ENCODE results near the gene KRTAP6-3. TPM values are rescaled to one million over a fixed set of nuclear protein-coding genes. Genes with fewer than 3 reads are reported as not detected.

The KRTAP6-3 gene
- total RNA-seq, 1 donor from 2014 or later, result not detected

DNA sequence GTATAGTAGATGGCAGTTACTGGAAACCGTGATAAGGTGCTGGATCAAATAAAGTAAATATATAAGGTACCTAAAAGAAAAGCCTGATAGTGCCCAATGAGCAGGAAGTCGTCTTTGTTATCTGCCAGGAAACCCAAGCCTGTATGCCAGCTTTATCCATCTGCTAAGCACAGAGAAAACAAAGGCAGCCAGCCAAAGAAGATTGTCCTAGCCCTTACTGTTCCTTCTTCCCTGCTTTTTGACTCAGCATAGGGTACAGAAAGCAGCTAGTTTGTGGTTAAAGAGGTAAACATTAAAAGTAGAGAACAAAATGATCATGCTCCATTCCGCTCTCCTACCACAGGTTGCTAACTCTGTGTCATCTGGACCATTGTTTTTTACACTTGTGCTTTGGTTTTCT, 12.1 kb upstream of the KRTAP6-3 start:
- Mint-ChIP-seq H3K36me3 (ENCODE audit: low read depth) (no peaks in the 10 kb centered on the region), H3K4me1 (ENCODE audit: low read depth) (no peaks in the 10 kb centered on the region), H3K9me3 (ENCODE audit: low read depth) (peaks cover 17% of the 10 kb centered on the region), H3K27ac (ENCODE audit: unreplicated experiment) (no peak overlapping the region), H3K4me3 (ENCODE audit: unreplicated experiment) (no peak overlapping the region), H3K27me3 (ENCODE audit: low read depth) (no peaks in the 10 kb centered on the region)
- DNase-seq (ENCODE audit: low spot score), result no peak
- TF ChIP-seq, protein P1, sequence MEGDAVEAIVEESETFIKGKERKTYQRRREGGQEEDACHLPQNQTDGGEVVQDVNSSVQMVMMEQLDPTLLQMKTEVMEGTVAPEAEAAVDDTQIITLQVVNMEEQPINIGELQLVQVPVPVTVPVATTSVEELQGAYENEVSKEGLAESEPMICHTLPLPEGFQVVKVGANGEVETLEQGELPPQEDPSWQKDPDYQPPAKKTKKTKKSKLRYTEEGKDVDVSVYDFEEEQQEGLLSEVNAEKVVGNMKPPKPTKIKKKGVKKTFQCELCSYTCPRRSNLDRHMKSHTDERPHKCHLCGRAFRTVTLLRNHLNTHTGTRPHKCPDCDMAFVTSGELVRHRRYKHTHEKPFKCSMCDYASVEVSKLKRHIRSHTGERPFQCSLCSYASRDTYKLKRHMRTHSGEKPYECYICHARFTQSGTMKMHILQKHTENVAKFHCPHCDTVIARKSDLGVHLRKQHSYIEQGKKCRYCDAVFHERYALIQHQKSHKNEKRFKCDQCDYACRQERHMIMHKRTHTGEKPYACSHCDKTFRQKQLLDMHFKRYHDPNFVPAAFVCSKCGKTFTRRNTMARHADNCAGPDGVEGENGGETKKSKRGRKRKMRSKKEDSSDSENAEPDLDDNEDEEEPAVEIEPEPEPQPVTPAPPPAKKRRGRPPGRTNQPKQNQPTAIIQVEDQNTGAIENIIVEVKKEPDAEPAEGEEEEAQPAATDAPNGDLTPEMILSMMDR (IDR thresholded peaks at IDR 0.05), result no peak

DNA sequence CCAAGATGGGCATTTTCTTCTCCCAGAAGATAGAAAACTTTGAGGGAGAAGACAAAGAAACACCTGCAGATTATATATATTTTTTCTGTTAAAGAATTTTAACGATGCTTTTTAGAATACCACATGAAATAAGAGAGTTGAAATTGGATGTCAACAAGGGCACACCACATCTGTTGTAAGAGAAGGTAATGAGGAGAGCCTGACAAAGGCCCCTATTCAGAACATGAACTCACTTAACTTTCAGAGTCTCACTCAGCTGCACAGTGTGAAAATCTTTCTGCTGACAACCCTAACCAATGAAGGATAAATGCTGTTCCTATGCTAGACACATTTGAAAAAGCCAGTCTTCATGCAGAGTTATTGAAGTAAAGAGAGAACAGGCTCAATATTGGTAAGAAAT, 9.4 kb upstream of the KRTAP6-3 start:
- Mint-ChIP-seq H3K4me3 (ENCODE audit: unreplicated experiment) (no peak overlapping the region), H3K9me3 (ENCODE audit: low read depth) (peaks cover 23% of the 10 kb centered on the region), H3K36me3 (ENCODE audit: low read depth) (no peaks in the 10 kb centered on the region), H3K4me1 (ENCODE audit: low read depth) (no peaks in the 10 kb centered on the region), H3K27ac (ENCODE audit: unreplicated experiment) (no peak overlapping the region), H3K27me3 (ENCODE audit: low read depth) (no peaks in the 10 kb centered on the region)
- DNase-seq (ENCODE audit: low spot score), result no peak
- TF ChIP-seq, protein P1 (IDR thresholded peaks at IDR 0.05), result no peak

DNA sequence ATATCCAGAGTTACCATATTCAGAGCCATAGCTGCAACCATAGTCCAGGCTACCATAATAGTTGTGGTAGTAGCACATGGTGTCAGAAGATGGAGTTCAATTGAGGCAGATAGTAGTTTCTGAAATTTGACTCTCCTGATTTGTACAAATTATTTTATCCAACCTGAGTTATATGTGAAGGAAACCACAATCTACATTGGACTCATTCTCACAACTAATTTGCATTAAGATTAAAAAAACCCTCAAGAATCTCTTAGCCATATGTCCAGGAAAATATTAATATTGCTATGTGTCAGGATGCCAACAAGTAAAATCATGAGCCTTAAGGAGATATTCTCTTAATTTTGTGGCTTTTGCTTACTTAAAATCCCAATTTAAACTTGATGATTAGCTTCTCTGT, 1.9 kb upstream of the KRTAP6-3 start, which contains the start of gene KRTAP22-2:
KRTAP22-2 (minus strand) TSS at position 101 of the 400 bp plus-strand sequence.
- Mint-ChIP-seq H3K4me1 (ENCODE audit: low read depth) (no peaks in the 10 kb centered on the region), H3K4me3 (ENCODE audit: unreplicated experiment) (no peak within 1 kb of the TSS), H3K36me3 (ENCODE audit: low read depth) (no peaks in the 10 kb centered on the region), H3K27me3 (ENCODE audit: low read depth) (no peaks in the 10 kb centered on the region), H3K27ac (ENCODE audit: unreplicated experiment) (no peak within 1 kb of the TSS), H3K9me3 (ENCODE audit: low read depth) (peaks cover 6% of the 10 kb centered on the region)
- TF ChIP-seq, protein P1 (IDR thresholded peaks at IDR 0.05), result no peak
- no peak for DNase-seq (ENCODE audit: low spot score)

DNA sequence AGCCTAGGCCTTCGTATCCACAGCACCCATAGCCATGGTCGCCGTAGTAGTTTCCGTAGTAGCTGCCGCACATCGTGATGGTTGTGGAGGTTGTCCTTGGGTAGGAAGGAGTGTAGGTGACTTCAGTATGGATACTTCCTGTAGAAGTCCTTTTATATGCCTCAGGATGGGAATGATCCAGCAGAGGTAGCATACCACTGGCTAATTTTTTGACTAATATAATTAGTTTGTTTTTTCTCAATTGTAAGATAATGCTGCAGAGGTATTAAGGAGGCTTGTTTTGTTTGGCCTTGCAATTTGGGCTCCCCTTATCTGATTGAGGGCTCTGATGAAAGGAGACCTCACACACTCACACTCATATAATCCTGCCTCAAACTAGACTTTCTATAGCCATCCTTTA, 6.6 kb downstream of the KRTAP6-3 start, which contains the start of gene KRTAP6-2:
KRTAP6-2 (minus strand) TSS at position 101 of the 400 bp plus-strand sequence; CDS start at position 73, 28 bp downstream.
- TF ChIP-seq, protein P1 (IDR thresholded peaks at IDR 0.05), result no peak
- Mint-ChIP-seq H3K27ac (ENCODE audit: unreplicated experiment) (no peak within 1 kb of the TSS), H3K9me3 (ENCODE audit: low read depth) (peaks cover 14% of the 10 kb centered on the region), H3K27me3 (ENCODE audit: low read depth) (no peaks in the 10 kb centered on the region), H3K4me1 (ENCODE audit: low read depth) (no peaks in the 10 kb centered on the region), H3K36me3 (ENCODE audit: low read depth) (no peaks in the 10 kb centered on the region), H3K4me3 (ENCODE audit: unreplicated experiment) (no peak within 1 kb of the TSS)
- no peak for DNase-seq (ENCODE audit: low spot score)

DNA sequence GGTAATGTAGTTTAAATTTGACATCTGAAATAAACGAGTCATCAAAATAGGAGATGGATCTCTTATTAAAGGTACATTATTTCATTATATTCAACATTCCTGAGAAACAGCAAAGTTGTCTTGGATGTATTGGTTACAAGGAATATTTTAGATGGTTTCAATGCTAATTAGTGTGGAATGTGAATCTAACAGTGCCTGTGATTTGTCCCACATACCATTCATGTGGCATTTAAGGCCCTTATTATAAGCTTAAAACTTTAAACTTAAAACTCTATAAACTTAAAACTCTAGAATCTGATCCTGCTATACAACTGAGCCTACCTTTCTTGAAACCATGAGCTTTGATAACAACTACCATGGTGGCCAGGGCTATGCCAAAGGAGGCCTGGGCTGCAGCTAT, 8.5 kb downstream of the KRTAP6-3 start, which contains the start of gene KRTAP22-1:
KRTAP22-1 (plus strand) TSS at position 301 of the 400 bp plus-strand sequence.
- Mint-ChIP-seq H3K9me3 (ENCODE audit: low read depth) (peaks cover 17% of the 10 kb centered on the region), H3K36me3 (ENCODE audit: low read depth) (no peaks in the 10 kb centered on the region), H3K4me1 (ENCODE audit: low read depth) (no peaks in the 10 kb centered on the region), H3K27ac (ENCODE audit: unreplicated experiment) (no peak within 1 kb of the TSS), H3K4me3 (ENCODE audit: unreplicated experiment) (no peak within 1 kb of the TSS), H3K27me3 (ENCODE audit: low read depth) (no peaks in the 10 kb centered on the region)
- TF ChIP-seq, protein P1 (IDR thresholded peaks at IDR 0.05), result no peak
- no peak for DNase-seq (ENCODE audit: low spot score)
